D721Med (cell line): ENCODE data around the gene GSTCD.
"Not testable (repeated sequence)": the region's sequence is repeated elsewhere in the genome, so short reads cannot be mapped to it uniquely, and the experiment has no call there.

Experiments
- DNase-seq: peaks from one replicate; pipeline ENCODE4 v3.0.0; 2011; ENCODE audit warnings: low spot score; ENCODE audit not compliant: insufficient read length
- FAIRE-seq: peaks from 2 replicates; lab custom pipeline; 2011; peaks lifted over from hg19 to GRCh38; lab: Jason Lieb, UNC
- TF ChIP-seq, protein P1 (sequence below): IDR thresholded peaks from 2 replicates; pipeline ENCODE4 v1.5.1; 2012; ENCODE audit warnings: mild to moderate bottlenecking, control low read depth; ENCODE audit not compliant: insufficient read depth; ENCODE audit errors: missing control alignments

Gene GSTCD

DNA sequence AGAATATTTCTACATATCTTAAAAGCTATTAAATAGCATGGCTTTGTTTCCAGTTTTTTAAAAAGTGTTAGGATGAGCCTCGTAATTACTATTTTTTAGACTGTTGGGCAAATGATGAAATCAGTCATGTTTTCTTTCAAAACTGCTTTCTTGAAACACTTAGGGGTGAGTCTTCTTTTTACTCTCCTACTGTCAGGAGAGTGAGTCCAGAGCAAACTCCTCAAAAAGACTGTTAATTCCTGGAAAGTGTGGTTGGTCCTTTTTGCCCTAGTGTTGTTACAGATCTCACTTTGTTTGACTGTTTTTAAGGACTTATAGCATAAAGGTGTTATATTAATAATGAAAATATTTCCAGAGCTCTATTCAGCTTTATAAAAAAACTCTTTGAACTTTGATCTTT lies 6.3 kb downstream of the GSTCD start:
- FAIRE-seq (no peak), DNase-seq (no peak)
- TF ChIP-seq, protein P1, sequence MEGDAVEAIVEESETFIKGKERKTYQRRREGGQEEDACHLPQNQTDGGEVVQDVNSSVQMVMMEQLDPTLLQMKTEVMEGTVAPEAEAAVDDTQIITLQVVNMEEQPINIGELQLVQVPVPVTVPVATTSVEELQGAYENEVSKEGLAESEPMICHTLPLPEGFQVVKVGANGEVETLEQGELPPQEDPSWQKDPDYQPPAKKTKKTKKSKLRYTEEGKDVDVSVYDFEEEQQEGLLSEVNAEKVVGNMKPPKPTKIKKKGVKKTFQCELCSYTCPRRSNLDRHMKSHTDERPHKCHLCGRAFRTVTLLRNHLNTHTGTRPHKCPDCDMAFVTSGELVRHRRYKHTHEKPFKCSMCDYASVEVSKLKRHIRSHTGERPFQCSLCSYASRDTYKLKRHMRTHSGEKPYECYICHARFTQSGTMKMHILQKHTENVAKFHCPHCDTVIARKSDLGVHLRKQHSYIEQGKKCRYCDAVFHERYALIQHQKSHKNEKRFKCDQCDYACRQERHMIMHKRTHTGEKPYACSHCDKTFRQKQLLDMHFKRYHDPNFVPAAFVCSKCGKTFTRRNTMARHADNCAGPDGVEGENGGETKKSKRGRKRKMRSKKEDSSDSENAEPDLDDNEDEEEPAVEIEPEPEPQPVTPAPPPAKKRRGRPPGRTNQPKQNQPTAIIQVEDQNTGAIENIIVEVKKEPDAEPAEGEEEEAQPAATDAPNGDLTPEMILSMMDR, result no peak

DNA sequence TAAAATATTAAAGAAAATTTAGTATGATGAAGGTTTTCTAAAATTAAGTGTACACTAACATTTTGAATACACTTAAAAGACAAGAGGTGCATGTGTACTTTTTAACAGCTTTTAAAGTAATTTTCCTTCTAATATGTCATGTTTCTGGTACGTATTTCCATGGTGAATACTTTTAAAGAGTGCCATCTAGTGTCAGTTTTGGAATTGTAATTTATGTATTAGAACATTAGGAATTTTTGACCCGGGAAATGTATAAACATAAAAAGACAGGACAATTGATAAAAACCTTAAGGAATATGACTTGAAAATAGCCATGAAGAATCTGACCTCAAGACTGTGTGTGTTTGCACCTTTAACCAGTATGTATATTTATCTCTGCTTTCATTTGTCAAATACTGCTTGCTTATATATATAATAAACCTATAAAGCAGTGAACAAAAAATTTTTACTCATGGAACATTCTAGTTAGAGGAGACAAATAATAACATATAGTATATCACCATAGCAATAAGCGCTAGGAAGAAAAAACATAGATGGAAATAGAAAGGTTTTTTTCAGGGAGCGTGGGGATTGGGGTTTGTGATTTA lies 7.2 kb downstream of the GSTCD start:
- no peak for FAIRE-seq
- DNase-seq, result no peak
- TF ChIP-seq, protein P1, result peak; percentile 56

DNA sequence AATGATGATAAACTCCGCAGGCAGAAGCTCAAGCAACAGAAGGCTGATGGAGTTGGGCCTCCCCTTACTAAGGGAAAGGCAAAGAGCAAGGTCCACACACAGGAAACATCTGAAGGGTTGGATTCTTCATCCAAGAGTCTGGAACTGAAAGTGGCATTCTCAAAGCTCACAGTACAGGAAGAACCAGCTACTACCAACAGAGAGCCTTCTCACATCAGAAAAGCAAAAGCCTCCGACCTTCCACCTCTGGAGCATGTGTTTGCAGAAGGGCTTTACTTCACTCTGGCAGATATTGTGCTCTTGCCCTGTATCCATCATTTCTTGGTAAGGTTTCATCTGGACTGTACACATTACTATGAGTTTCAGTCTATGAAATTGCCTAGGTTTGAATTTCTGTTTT lies 10.6 kb downstream of the GSTCD start:
- DNase-seq (no peak), FAIRE-seq (no peak)
- TF ChIP-seq, protein P1, result no peak

DNA sequence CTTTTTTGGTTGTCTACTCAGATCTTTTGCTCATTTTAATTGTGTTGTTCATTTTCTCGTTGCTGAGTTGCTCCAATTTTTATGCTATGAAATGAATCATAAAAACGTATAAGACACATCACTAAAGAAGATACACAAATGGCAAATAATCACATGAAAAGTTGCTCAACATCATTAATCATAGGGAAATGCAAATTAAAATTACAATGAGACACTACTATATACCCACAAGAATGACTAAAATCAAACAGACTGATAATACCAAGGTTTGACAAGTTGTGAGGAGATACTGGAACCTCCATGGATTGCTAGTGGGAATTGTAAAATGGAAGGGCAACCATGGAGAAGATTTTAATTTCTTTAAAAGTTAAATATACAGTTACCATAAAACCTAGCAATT lies 17.0 kb downstream of the GSTCD start:
- FAIRE-seq (no peak), DNase-seq (no peak)
- TF ChIP-seq, protein P1, result no peak

DNA sequence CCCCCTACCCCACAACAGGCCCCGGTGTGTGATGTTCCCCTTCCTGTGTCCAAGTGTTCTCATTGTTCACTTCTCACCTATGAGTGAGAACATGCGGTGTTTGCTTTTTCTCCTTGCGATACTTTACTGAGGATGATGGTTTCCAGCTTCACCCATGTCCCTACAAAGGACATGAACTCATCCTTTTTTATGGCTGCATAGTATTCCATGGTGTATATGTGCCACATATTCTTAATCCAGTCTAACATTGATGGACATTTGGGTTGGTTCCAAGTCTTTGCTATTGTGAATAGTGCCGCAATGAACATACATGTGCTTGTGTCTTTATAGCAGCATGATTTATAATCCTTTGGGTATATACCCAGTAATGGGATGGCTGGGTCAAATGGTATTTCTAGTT lies 21.3 kb downstream of the GSTCD start:
- not testable (repeated sequence) for FAIRE-seq, DNase-seq

DNA sequence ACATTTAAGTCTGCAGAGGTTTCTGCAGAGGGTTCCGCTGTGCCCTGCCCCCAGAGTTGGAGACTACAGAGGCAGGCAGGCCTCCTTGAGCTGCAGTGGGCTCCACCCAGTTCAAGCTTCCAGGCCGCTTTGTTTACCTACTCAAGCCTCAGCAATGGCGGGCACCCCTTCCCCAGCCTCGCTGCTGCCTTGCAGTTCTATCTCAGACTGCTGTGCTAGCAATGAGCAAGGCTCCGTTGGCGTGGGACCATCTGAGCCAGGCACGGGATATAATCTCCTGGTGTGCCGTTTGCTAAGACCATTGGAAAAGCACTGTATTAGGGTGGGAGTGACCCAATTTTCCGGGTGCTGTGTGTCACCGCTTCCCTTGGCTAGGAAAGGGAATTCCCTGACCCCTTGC lies 26.6 kb downstream of the GSTCD start:
- not testable (repeated sequence) for DNase-seq, FAIRE-seq

DNA sequence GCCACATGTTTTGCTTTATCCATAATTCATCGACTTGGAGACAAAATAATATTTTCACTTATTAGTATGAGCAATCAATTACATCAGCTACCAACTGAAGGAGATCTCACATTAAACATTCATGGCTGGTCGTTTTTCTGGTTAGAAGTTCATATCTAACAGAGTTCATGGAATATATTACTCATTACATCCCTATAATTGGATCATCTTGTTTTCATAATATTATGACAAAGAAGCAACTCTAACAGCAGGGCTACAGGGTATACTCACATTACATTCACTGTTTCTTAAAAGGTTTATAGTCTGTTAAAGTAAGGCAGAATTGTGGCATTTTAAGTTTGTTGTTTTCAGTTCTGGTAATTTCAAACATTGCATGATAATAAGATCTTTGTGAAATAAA lies 33.0 kb downstream of the GSTCD start:
- no peak for FAIRE-seq
- TF ChIP-seq, protein P1, result no peak
- no peak for DNase-seq

DNA sequence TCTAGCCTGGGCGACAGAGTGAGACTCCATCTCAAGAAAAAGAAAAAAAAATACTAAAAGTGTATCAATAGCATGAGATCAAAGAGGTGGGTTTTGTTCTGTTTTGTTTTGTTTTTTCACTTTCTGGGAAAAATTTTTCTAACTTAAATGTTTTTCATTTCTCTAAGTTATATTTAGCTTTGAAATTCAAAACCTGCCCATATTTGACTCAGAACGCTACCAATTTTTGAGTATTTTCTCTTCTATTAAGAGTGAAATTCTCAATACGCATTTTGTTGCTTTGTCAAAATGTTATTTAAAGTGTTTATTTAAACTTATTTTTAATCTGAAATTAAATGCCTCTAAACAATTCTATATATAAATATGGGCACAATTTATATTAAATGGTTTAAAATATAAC lies 39.6 kb downstream of the GSTCD start:
- FAIRE-seq (no peak), DNase-seq (no peak)
- TF ChIP-seq, protein P1, result no peak
